Astrocyte (in vitro differentiated cells and primary cell): ENCODE results near the gene RABGAP1L. TPM values are rescaled to one million over a fixed set of nuclear protein-coding genes. Genes with fewer than 3 reads are reported as not detected.

ENCODE experiments used
- DNase-seq: peaks from one replicate; pipeline ENCODE4 v3.0.0-alpha.2; 2010; ENCODE audit warnings: low read depth
- FAIRE-seq: peaks from 2 replicates; lab custom pipeline; 2011; peaks lifted over from hg19 to GRCh38; lab: Jason Lieb, UNC
- H2AFZ ChIP-seq: 2 replicates; pipeline ENCODE4 v1.6.0; 2012; ENCODE audit warnings: low read depth, low read length, inconsistent platforms
- H3K27ac ChIP-seq: 2 replicates; pipeline ENCODE4 v1.5.1; 2011; ENCODE audit warnings: low read depth, low read length, inconsistent platforms
- H3K27me3 ChIP-seq: 2 replicates; pipeline ENCODE4 v1.6.0; 2011; ENCODE audit warnings: low read length, inconsistent platforms; ENCODE audit not compliant: insufficient read depth
- H3K36me3 ChIP-seq: 2 replicates; pipeline ENCODE4 v1.5.1; 2011; ENCODE audit warnings: low read length, inconsistent platforms; ENCODE audit not compliant: insufficient read depth
- H3K4me1 ChIP-seq: 2 replicates; pipeline ENCODE4 v1.5.1; 2011; ENCODE audit warnings: low read length, inconsistent platforms; ENCODE audit not compliant: insufficient read depth
- H3K4me2 ChIP-seq: 2 replicates; pipeline ENCODE4 v1.6.0; 2012; ENCODE audit warnings: low read length, inconsistent platforms
- H3K4me3 ChIP-seq: 2 replicates; pipeline ENCODE4 v1.5.1; 2011; ENCODE audit warnings: low read depth, mild to moderate bottlenecking, low read length, inconsistent platforms; ENCODE audit not compliant: insufficient read depth
- H3K79me2 ChIP-seq: 2 replicates; pipeline ENCODE4 v1.6.0; 2012; ENCODE audit warnings: mild to moderate bottlenecking, low read length, inconsistent platforms; ENCODE audit not compliant: insufficient read depth
- H3K9ac ChIP-seq: 2 replicates; pipeline ENCODE4 v1.6.0; 2012; ENCODE audit warnings: mild to moderate bottlenecking, low read length, inconsistent platforms
- H3K9me3 ChIP-seq: 2 replicates; pipeline ENCODE4 v1.5.1; 2012; ENCODE audit warnings: low read depth, mild to moderate bottlenecking, low read length, inconsistent platforms; ENCODE audit not compliant: insufficient read depth
- H4K20me1 ChIP-seq: 2 replicates; pipeline ENCODE4 v1.6.0; 2012; ENCODE audit warnings: low read length, inconsistent platforms; ENCODE audit not compliant: insufficient read depth
- H3K27ac Mint-ChIP-seq: one replicate; pipeline ENCODE4 v1.8.0; 2021; ENCODE audit warnings: mild to moderate bottlenecking, mixed read lengths; ENCODE audit not compliant: unreplicated experiment
- H3K27me3 Mint-ChIP-seq: one replicate; pipeline ENCODE4 v1.8.0; 2021; ENCODE audit warnings: low read depth, mixed read lengths; ENCODE audit not compliant: unreplicated experiment
- H3K36me3 Mint-ChIP-seq: one replicate; pipeline ENCODE4 v1.8.0; 2021; ENCODE audit warnings: low read depth, mixed read lengths; ENCODE audit not compliant: unreplicated experiment
- H3K4me1 Mint-ChIP-seq: one replicate; pipeline ENCODE4 v1.8.0; 2021; ENCODE audit warnings: low read depth, mixed read lengths; ENCODE audit not compliant: unreplicated experiment
- H3K4me3 Mint-ChIP-seq: one replicate; pipeline ENCODE4 v1.8.0; 2021; ENCODE audit warnings: mild to moderate bottlenecking, moderate library complexity, mixed read lengths; ENCODE audit not compliant: unreplicated experiment
- H3K9me3 Mint-ChIP-seq: one replicate; pipeline ENCODE4 v1.8.0; 2021; ENCODE audit warnings: mild to moderate bottlenecking, mixed read lengths; ENCODE audit not compliant: unreplicated experiment
- CTCF ChIP-seq: IDR thresholded peaks from 2 replicates; pipeline ENCODE4 v1.5.1; 2011; ENCODE audit warnings: low read depth, mild to moderate bottlenecking, inconsistent platforms, low read length, moderate library complexity; ENCODE audit not compliant: insufficient read depth
- EZH2 ChIP-seq: IDR thresholded peaks from 2 replicates; pipeline ENCODE4 v1.6.1; 2012; ENCODE audit warnings: mild to moderate bottlenecking, low read length, inconsistent platforms; ENCODE audit not compliant: insufficient read depth
- total RNA-seq: library from RNA; stranded (reverse); gene quantifications from 2 replicates; pipeline ENCODE4 v1.2.1, GENCODE V29; 2021

RABGAP1L gene
- total RNA-seq, 1 donor from 2014 or later = 40.2 TPM

GRCh38 chr1:174712541-174712940 lies 553.2 kb downstream of the RABGAP1L start:
- no peak for DNase-seq

GRCh38 chr1:174713796-174714195 lies 554.5 kb downstream of the RABGAP1L start:
- H4K20me1 ChIP-seq = no peaks in the 10 kb centered on the region
- H2AFZ ChIP-seq = no peak overlapping the region
- Mint-ChIP-seq H3K9me3 (peaks cover 3% of the 10 kb centered on the region), H3K36me3 (peaks cover 2% of the 10 kb centered on the region), H3K27me3 (no peaks in the 10 kb centered on the region), H3K4me1 (peaks cover 1% of the 10 kb centered on the region), H3K4me3 (no peak overlapping the region), H3K27ac (no peak overlapping the region)
- no peaks in the 10 kb centered on the region for H3K9me3 ChIP-seq
- no peaks in the 10 kb centered on the region for H3K36me3 ChIP-seq
- no peak for DNase-seq
- no peak overlapping the region for H3K4me3 ChIP-seq
- H3K4me1 ChIP-seq = no peaks in the 10 kb centered on the region
- no peak overlapping the region for H3K9ac ChIP-seq
- H3K79me2 ChIP-seq = no peaks in the 10 kb centered on the region
- H3K27me3 ChIP-seq = no peaks in the 10 kb centered on the region
- H3K4me2 ChIP-seq = no peak overlapping the region
- H3K27ac ChIP-seq = no peak overlapping the region
- TF ChIP-seq CTCF (no peak), EZH2 (no peak)
- FAIRE-seq = no peak

More at GRCh38 chr1:174712541-174712940, 553.2 kb downstream of the RABGAP1L start:
- no peaks in the 10 kb centered on the region for H3K36me3 ChIP-seq
- H2AFZ ChIP-seq = no peak overlapping the region
- no peak for FAIRE-seq
- peaks cover 3% of the 10 kb centered on the region for H3K9me3 Mint-ChIP-seq
- peaks cover 7% of the 10 kb centered on the region for H3K36me3 Mint-ChIP-seq
- H3K4me1 Mint-ChIP-seq = peaks cover 1% of the 10 kb centered on the region
- H3K9ac ChIP-seq = no peak overlapping the region
- no peaks in the 10 kb centered on the region for H4K20me1 ChIP-seq
- no peak for TF ChIP-seq EZH2
- no peak for TF ChIP-seq CTCF
- no peaks in the 10 kb centered on the region for H3K79me2 ChIP-seq
- no peak overlapping the region for H3K4me3 Mint-ChIP-seq
- H3K27me3 Mint-ChIP-seq = no peaks in the 10 kb centered on the region
- H3K4me2 ChIP-seq = no peak overlapping the region
- H3K27me3 ChIP-seq = no peaks in the 10 kb centered on the region
- H3K27ac Mint-ChIP-seq = no peak overlapping the region
- no peaks in the 10 kb centered on the region for H3K4me1 ChIP-seq
- H3K27ac ChIP-seq = no peak overlapping the region
- H3K9me3 ChIP-seq = no peaks in the 10 kb centered on the region
- no peak overlapping the region for H3K4me3 ChIP-seq

- peaks cover 4% of the 10 kb centered on the region for H3K36me3 Mint-ChIP-seq
- no peak overlapping the region for H3K9ac ChIP-seq
These were observed 559.9 kb downstream of the RABGAP1L start for GRCh38 chr1:174719194-174719593.

More at GRCh38 chr1:174719194-174719593, 559.9 kb downstream of the RABGAP1L start:
- TF ChIP-seq CTCF (no peak), EZH2 (no peak)
- Mint-ChIP-seq H3K9me3 (no peaks in the 10 kb centered on the region), H3K4me3 (no peak overlapping the region), H3K27ac (no peak overlapping the region), H3K27me3 (no peaks in the 10 kb centered on the region), H3K4me1 (peaks cover under 1% of the 10 kb centered on the region)
- no peak overlapping the region for H3K27ac ChIP-seq
- H3K4me3 ChIP-seq = no peak overlapping the region
- no peaks in the 10 kb centered on the region for H3K36me3 ChIP-seq
- no peaks in the 10 kb centered on the region for H4K20me1 ChIP-seq
- DNase-seq (no peak), FAIRE-seq (no peak)
- no peaks in the 10 kb centered on the region for H3K27me3 ChIP-seq
- H2AFZ ChIP-seq = no peak overlapping the region
- no peaks in the 10 kb centered on the region for H3K9me3 ChIP-seq
- H3K4me1 ChIP-seq = no peaks in the 10 kb centered on the region
- no peak overlapping the region for H3K4me2 ChIP-seq
- no peaks in the 10 kb centered on the region for H3K79me2 ChIP-seq
